Esophagus muscularis mucosa (tissue), 3 donors: ENCODE results near the gene DNAJC17.

Experiments
- POLR2A ChIP-seq: fragments of 450-650 bp; IDR thresholded peaks from one replicate; pipeline ENCODE4 v1.6.1; 2017; ENCODE audit warnings: antibody characterized with exemption, moderate library complexity, mild to moderate bottlenecking, low read depth
- TF ChIP-seq, protein P1 (sequence below), 3 experiments: fragments of 200-600 bp in 2 of 3; fragments of 450-650 bp in 1 of 3; sonication (generic) in 2 of 3; IDR thresholded peaks; one replicate each; pipeline ENCODE4 v1.5.1; 2017 to 2019; ENCODE audit warnings: antibody characterized with exemption in 3 of 3, mild to moderate bottlenecking in 2 of 3, moderate library complexity in 1 of 3

DNA sequence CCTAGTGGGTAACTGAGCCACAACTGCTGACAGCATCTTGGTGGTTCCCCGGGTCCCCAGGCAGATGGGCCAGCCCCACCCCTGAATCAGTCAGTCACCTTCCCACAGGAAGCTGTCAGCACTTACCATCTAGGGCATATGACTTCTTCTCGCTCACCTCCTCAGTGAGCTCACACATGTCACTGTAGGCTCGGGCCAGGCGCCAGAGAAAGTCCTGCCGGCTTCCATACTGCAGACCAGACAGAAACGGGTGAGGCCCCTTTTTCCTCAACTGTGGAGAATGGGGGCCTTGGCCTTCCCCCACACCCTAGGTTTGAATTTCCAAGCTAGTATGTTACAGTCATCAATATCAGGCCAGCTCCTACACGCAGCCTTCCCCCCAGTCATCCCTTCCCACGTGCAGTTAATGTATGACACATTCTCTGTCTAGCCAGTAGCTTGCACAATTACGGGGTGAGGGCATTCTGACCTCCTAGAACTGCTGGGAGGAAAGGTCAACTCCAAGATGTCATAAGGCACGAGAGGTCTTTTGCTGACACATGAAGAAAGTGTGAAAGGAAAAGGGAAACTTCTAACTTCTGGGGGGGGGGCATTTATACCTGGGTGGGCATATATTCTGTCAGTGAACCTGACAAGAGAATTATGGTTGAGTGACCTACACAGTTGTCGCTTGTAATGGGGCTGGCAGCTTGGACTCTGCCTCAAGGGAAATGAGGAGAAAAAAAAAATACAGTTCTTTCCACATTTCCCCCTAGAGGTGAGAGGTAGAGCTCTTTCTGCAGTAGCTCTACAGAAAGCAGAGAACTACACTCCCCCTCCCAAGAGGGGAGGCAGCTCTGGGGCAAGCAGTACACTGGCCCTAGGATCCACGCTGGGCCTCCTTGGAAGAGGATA lies 63.1 kb downstream of the DNAJC17 start:
- TF ChIP-seq, protein P1, sequence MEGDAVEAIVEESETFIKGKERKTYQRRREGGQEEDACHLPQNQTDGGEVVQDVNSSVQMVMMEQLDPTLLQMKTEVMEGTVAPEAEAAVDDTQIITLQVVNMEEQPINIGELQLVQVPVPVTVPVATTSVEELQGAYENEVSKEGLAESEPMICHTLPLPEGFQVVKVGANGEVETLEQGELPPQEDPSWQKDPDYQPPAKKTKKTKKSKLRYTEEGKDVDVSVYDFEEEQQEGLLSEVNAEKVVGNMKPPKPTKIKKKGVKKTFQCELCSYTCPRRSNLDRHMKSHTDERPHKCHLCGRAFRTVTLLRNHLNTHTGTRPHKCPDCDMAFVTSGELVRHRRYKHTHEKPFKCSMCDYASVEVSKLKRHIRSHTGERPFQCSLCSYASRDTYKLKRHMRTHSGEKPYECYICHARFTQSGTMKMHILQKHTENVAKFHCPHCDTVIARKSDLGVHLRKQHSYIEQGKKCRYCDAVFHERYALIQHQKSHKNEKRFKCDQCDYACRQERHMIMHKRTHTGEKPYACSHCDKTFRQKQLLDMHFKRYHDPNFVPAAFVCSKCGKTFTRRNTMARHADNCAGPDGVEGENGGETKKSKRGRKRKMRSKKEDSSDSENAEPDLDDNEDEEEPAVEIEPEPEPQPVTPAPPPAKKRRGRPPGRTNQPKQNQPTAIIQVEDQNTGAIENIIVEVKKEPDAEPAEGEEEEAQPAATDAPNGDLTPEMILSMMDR (IDR thresholded peaks at IDR 0.05) = no peak
- no peak for TF ChIP-seq POLR2A
